Transverse colon (tissue), 4 donors: ENCODE measurements around the gene CFAP69. TPM values are rescaled to one million over a fixed set of nuclear protein-coding genes. Genes with fewer than 3 reads are reported as not detected.

Experiments used
- DNase-seq: peaks from one replicate; pipeline ENCODE4 v3.0.0-alpha.2; 2019
- H3K27ac ChIP-seq, 4 donors: fragments of 200-600 bp; sonication (generic); 2 replicates each; pipeline ENCODE4 v1.5.1; 2016 to 2018; ENCODE audit warnings: inconsistent platforms in 4 of 4
- H3K27me3 ChIP-seq: fragments of 200-600 bp; sonication (generic); 2 replicates; pipeline ENCODE4 v1.5.1; 2017; ENCODE audit warnings: inconsistent platforms
- H3K36me3 ChIP-seq, 4 donors: fragments of 200-600 bp; sonication (generic); 2 replicates each; pipeline ENCODE4 v1.5.1; 2017 to 2019; ENCODE audit warnings: inconsistent platforms in 4 of 4
- H3K4me1 ChIP-seq, 4 donors: fragments of 200-600 bp; sonication (generic); 2 replicates each; pipeline ENCODE4 v1.5.1; 2017 to 2020; ENCODE audit warnings: inconsistent platforms in 4 of 4
- H3K4me3 ChIP-seq, 4 donors: fragments of 200-600 bp; sonication (generic); 1 replicate in 1 of 4; 2 replicates in 3 of 4; pipeline versions ENCODE4 v1.5.1 to v1.6.1; 2017 to 2019; ENCODE audit warnings: inconsistent platforms in 4 of 4
- H3K9me3 ChIP-seq, 2 donors: fragments of 200-600 bp; sonication (generic); 2 replicates each; pipeline ENCODE4 v1.5.1; 2017 to 2019; ENCODE audit warnings: inconsistent platforms in 2 of 2
- CTCF ChIP-seq, 5 experiments: fragments of 200-600 bp in 3 of 5; fragments of 450-650 bp in 2 of 5; sonication (generic) in 3 of 5; IDR thresholded peaks; 1 replicate in 2 of 5; 2 replicates in 3 of 5; pipeline ENCODE4 v1.5.1; 2016 to 2017; ENCODE audit warnings: antibody characterized with exemption in 5 of 5, inconsistent platforms in 3 of 5, mild to moderate bottlenecking in 2 of 5, moderate library complexity in 1 of 5
- EP300 ChIP-seq: sonication (generic); formaldehyde crosslinking; IDR thresholded peaks from one replicate; pipeline ENCODE4 v1.6.1; 2017; ENCODE audit warnings: antibody characterized with exemption, low read depth
- POLR2A ChIP-seq: fragments of 450-650 bp; IDR thresholded peaks from one replicate; pipeline ENCODE4 v1.6.1; 2016; ENCODE audit warnings: antibody characterized with exemption, mild to moderate bottlenecking, moderate library complexity
- POLR2AphosphoS5 ChIP-seq, 3 donors: sonication (generic); formaldehyde crosslinking; IDR thresholded peaks; one replicate each; pipeline ENCODE4 v1.6.1; 2016; ENCODE audit warnings: antibody characterized with exemption in 3 of 3
- WGBS, 2 donors: methylation state at CpG; one replicate each; pipeline ENCODE4 v1.1.5; 2018; ENCODE audit warnings: low coverage in 1 of 2; 5-methylcytosine and 5-hydroxymethylcytosine counted together
- in situ Hi-C, 4 donors: fragments of 200-750 bp; cut with MboI; loops; one replicate each; pipeline versions ENCODE4 v1.15.0 to v1.15.1; 2017; ENCODE audit warnings: low sequenced_read_pairs in 3 of 4, low pct_ligation_motif_present in 1 of 4, low pct_unique_long_range_greater_than_20kb in 1 of 4
- intact Hi-C: fragments of 100-400 bp; cut with DNase I; formaldehyde crosslinking; loops from one replicate; pipeline ENCODE4 v1.15.1; 2023; ENCODE audit warnings: low total_unique reads
- total RNA-seq, 4 donors: library from RNA; depleted of rRNA; stranded (reverse); fragments of >200 nt; gene quantifications; one replicate each; pipeline ENCODE4 v1.1.0, GENCODE V29; 2016

Gene CFAP69
- total RNA-seq, 4 donors from 2014 or later = 1.4 to 6.8 (median 4.5) TPM

- no peaks in the 10 kb centered on the region for H3K27me3 ChIP-seq
- no peak overlapping the region for H3K4me3 ChIP-seq
- WGBS, 2 donors = 48 to 68% methylated on average over 3 of the region's 3 CpGs
- H3K36me3 ChIP-seq = no peaks in the 10 kb centered on the region
- TF ChIP-seq POLR2A = no peak
- TF ChIP-seq POLR2AphosphoS5 (IDR thresholded peaks at IDR 0.05) = no peak
- no peak for TF ChIP-seq CTCF (IDR thresholded peaks at IDR 0.05)
- no peak for TF ChIP-seq EP300
- H3K4me1 ChIP-seq = peaks cover 0 to 5% (median 2%) of the 10 kb centered on the region in 4 donors
- H3K9me3 ChIP-seq = no peaks in the 10 kb centered on the region
- peak overlapping the region in 2 of 4 donors; percentile 8 to 17 for H3K27ac ChIP-seq
- in situ Hi-C loops (loop anchor here (10.0 to 25.0 kb wide), 2 partner anchors 102 to 105 kb away; partner anchors contain the start of gene STEAP1 (in 3 of the 4)), intact Hi-C loops (no loop called here)
- DNase-seq = no peak
Measured at GRCh38 chr7:90266808-90267207, 21.8 kb downstream of the CFAP69 start.

GRCh38 chr7:90267263-90267858 lies 22.4 kb downstream of the CFAP69 start:
- intact Hi-C loops (no loop called here), in situ Hi-C loops (loop anchor here (10.0 to 25.0 kb wide), 2 partner anchors 103 to 105 kb away; partner anchors contain the start of gene STEAP1 (in 3 of the 4))
- no peaks in the 10 kb centered on the region for H3K36me3 ChIP-seq
- TF ChIP-seq EP300 = no peak
- no peak for TF ChIP-seq POLR2AphosphoS5 (IDR thresholded peaks at IDR 0.05)
- TF ChIP-seq POLR2A = no peak
- no peak for TF ChIP-seq CTCF (IDR thresholded peaks at IDR 0.05)
- no peaks in the 10 kb centered on the region for H3K9me3 ChIP-seq
- H3K27me3 ChIP-seq = no peaks in the 10 kb centered on the region
- DNase-seq = no peak
- peaks cover 0 to 5% (median 2%) of the 10 kb centered on the region in 4 donors for H3K4me1 ChIP-seq
- WGBS, 2 donors = 57 to 83% methylated on average over 1 to 5 of the region's 5 CpGs
- H3K4me3 ChIP-seq = no peak overlapping the region
- H3K27ac ChIP-seq = peak overlapping the region in 1 of 4 donors; percentile 8

- WGBS, 2 donors = 43 to 50% methylated on average over 1 of the region's 1 CpG
- TF ChIP-seq POLR2A = no peak
- no peak for TF ChIP-seq EP300
- TF ChIP-seq CTCF (IDR thresholded peaks at IDR 0.05) = no peak
- Histone ChIP-seq H3K27ac (no peak overlapping the region), H3K36me3 (no peaks in the 10 kb centered on the region), H3K4me3 (no peak overlapping the region), H3K4me1 (peaks cover 0 to 5% (median 2%) of the 10 kb centered on the region in 4 donors), H3K27me3 (no peaks in the 10 kb centered on the region), H3K9me3 (no peaks in the 10 kb centered on the region)
- no peak for DNase-seq
- in situ Hi-C loops (loop anchor here (10.0 to 25.0 kb wide), 2 partner anchors 104 to 107 kb away; partner anchors contain the start of gene STEAP1 (in 3 of the 4)), intact Hi-C loops (no loop called here)
Measured at GRCh38 chr7:90269163-90269562, 24.2 kb downstream of the CFAP69 start.

GRCh38 chr7:90270431-90271178 lies 25.6 kb downstream of the CFAP69 start:
- Histone ChIP-seq H3K27ac (no peak overlapping the region), H3K4me3 (no peak overlapping the region), H3K9me3 (no peaks in the 10 kb centered on the region), H3K36me3 (no peaks in the 10 kb centered on the region), H3K4me1 (peaks cover 0 to 5% (median 2%) of the 10 kb centered on the region in 4 donors), H3K27me3 (no peaks in the 10 kb centered on the region)
- 93 to 96% methylated on average over 2 of the region's 2 CpGs for WGBS, 2 donors
- no peak for DNase-seq
- no peak for TF ChIP-seq POLR2AphosphoS5 (IDR thresholded peaks at IDR 0.05)
- TF ChIP-seq POLR2A = no peak
- no peak for TF ChIP-seq EP300
- TF ChIP-seq CTCF (IDR thresholded peaks at IDR 0.05) = no peak
- intact Hi-C loops (no loop called here), in situ Hi-C loops (loop anchor here in 3 of 4 donors (25.0 kb wide), 1 partner anchor 108 kb away; the partner anchor contains the start of gene STEAP1 (in 3 of the 3))
